BE2C (cell line): ENCODE measurements around the gene NUBPL.
"Not testable (repeated sequence)": the region's sequence is repeated elsewhere in the genome, so short reads cannot be mapped to it uniquely, and the experiment has no call there.

Experiments
- DNase-seq: peaks from one replicate; pipeline ENCODE4 v3.0.0-alpha.2; 2020
- H3K27me3 ChIP-seq: fragments of 250-450 bp; sonication (Bioruptor Pico); 2 replicates; pipeline ENCODE4 v1.5.1; 2020; ENCODE audit warnings: mild to moderate bottlenecking
- H3K36me3 ChIP-seq: fragments of 250-450 bp; sonication (Bioruptor Pico); 2 replicates; pipeline ENCODE4 v1.5.1; 2020; ENCODE audit warnings: mild to moderate bottlenecking
- H3K4me1 ChIP-seq: fragments of 250-450 bp; sonication (Bioruptor Pico); 2 replicates; pipeline ENCODE4 v1.5.1; 2020
- H3K4me3 ChIP-seq: 2 replicates; pipeline ENCODE4 v1.5.1; 2011; ENCODE audit warnings: low read depth, low read length
- H3K9me3 ChIP-seq: fragments of 250-450 bp; sonication (Bioruptor Pico); 2 replicates; pipeline ENCODE4 v1.5.1; 2020
- CTCF ChIP-seq: IDR thresholded peaks from 2 replicates; pipeline ENCODE4 v1.5.1; 2012; ENCODE audit warnings: mild to moderate bottlenecking, low read depth, low read length

Gene NUBPL

DNA sequence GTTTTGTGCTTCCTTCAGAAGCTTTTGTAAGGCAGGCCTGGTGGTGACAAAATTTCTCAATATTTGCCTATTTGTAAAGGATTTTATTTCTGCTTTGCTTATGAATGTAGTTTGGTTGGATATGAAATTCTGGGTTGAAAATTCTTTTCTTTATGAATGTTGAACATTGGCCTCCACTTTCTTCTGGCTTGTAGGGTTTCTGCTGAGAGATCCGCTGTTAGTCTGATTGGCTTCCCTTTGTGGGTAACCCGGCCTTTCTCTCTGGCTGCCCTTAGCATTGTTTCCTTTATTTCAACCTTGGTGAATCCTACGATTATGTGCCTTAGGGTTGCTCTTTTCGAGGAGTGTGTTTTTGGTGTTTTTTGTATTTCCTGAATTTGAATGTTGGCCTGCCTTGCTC lies 58.2 kb downstream of the NUBPL start:
- Histone ChIP-seq H3K27me3 (no peaks in the 10 kb centered on the region), H3K4me1 (no peaks in the 10 kb centered on the region), H3K9me3 (no peaks in the 10 kb centered on the region), H3K36me3 (no peaks in the 10 kb centered on the region), H3K4me3 (no peak overlapping the region)
- no peak for TF ChIP-seq CTCF
- DNase-seq: no peak

- DNase-seq, H3K36me3 ChIP-seq, H3K4me1 ChIP-seq, H3K27me3 ChIP-seq, H3K9me3 ChIP-seq, H3K4me3 ChIP-seq: not testable (repeated sequence)
Observed at GRCh38 chr14:31620898-31621297, 59.7 kb downstream of the NUBPL start.

GRCh38 chr14:31622060-31622459 lies 60.9 kb downstream of the NUBPL start:
- H3K4me3 ChIP-seq: no peak overlapping the region

DNA sequence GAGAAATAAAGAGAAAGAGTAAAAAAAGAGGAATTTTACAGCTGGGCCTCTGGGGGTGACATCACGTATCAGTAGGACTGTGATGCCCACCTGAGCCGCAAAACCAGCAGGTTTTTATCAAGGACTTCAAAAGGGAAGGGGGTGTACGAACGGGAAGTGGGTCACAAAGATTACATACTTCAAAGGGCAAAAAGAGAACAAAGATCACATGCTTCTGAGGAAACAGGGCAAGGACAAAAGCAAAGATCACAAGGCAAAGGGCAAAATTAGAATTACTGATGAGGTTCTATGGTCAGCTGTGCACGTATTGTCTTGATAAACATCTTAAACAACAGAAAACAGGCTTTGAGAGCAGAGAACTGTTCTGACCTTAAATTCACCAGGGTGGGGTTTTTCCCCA lies 91.7 kb downstream of the NUBPL start:
- H3K27me3 ChIP-seq, H3K4me3 ChIP-seq, H3K4me1 ChIP-seq, DNase-seq, H3K36me3 ChIP-seq, H3K9me3 ChIP-seq: not testable (repeated sequence)

More at GRCh38 chr14:31622060-31622459, 60.9 kb downstream of the NUBPL start:
- H3K4me1 ChIP-seq: no peaks in the 10 kb centered on the region
- H3K27me3 ChIP-seq: no peaks in the 10 kb centered on the region
- DNase-seq: no peak
- no peaks in the 10 kb centered on the region for H3K36me3 ChIP-seq
- no peak for TF ChIP-seq CTCF
- H3K9me3 ChIP-seq: no peaks in the 10 kb centered on the region

GRCh38 chr14:31657917-31658316 lies 96.7 kb downstream of the NUBPL start:
- H3K36me3 ChIP-seq: no peaks in the 10 kb centered on the region
- no peaks in the 10 kb centered on the region; the same call in 1 of the 2 replicates for H3K9me3 ChIP-seq
- H3K4me1 ChIP-seq: no peaks in the 10 kb centered on the region
- no peaks in the 10 kb centered on the region for H3K27me3 ChIP-seq
- no peak for DNase-seq
- TF ChIP-seq CTCF: no peak
- no peak overlapping the region for H3K4me3 ChIP-seq

DNA sequence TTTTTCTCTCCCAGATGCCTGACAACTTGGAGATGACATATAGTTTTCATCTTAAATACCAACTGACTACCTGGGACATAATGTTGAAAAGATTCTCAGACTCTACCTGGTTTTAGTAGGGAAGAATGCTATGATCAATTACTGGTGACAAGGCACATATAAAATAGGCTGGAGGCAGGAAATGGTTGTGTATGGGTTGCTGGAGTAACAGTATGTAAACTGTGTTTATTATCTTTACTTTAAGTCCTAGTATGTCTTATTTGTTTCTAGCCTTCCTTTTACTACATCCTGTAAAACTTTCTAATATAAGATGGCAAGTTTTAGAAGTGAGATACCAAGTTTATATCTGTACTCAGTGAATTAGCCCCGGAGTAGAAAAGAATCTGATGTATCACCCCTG lies 98.1 kb downstream of the NUBPL start:
- Histone ChIP-seq H3K27me3 (no peaks in the 10 kb centered on the region), H3K9me3 (no peaks in the 10 kb centered on the region), H3K4me1 (no peaks in the 10 kb centered on the region), H3K36me3 (no peaks in the 10 kb centered on the region), H3K4me3 (no peak overlapping the region)
- DNase-seq: no peak
- TF ChIP-seq CTCF: no peak

DNA sequence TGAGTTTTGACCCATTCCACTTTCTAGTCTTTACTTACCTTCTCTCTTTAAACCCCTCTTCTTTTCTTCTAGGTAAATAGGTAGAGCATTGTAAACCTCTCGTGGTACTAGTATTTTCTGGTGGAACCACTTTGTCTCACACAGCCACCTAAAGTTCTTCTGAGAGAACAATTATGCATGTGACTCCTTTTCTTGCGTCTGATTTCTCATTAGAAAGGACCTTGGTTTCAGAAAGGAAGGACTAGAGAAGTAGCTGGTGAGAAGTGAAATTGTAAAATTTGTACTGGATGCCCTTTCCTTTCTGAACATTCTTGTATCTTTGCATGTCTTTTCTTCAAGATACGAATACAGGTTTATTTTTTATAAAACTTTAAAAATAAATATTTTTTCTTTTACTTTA lies 99.0 kb downstream of the NUBPL start:
- no peak overlapping the region for H3K4me3 ChIP-seq
- H3K36me3 ChIP-seq: no peaks in the 10 kb centered on the region
- TF ChIP-seq CTCF: no peak
- no peaks in the 10 kb centered on the region for H3K27me3 ChIP-seq
- no peak for DNase-seq
- no peaks in the 10 kb centered on the region for H3K4me1 ChIP-seq
- no peaks in the 10 kb centered on the region for H3K9me3 ChIP-seq
